GM03348 (cell line): ENCODE data around the gene POU2AF1.

Source experiments
- DNase-seq: peaks from one replicate; pipeline ENCODE4 v3.0.0; 2012; ENCODE audit warnings: low spot score

Gene POU2AF1

DNA sequence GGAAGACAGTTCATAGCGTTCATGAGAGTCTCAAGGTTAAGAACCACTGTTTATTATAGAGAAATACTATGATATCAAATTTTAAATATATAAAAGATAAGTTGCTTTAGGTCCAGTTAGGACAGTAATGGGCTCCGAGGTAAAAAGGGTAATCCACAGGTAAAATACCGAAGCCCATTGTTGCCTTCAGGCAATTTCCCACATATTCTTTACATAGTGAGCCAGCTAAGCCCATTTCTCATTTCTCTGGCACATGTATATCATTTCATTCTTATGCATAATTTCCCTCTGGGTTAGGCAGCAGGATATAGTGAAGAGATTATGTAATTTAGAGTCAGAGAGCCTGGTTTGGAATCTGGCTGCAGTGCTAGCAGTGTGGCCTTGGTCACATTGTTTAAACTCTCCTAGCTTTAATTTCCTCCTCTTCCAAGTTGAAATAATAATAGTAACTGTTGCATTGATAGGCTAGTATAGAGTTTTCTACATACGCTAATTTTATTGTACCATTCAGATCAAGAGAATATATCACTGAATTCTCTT, 7.6 kb upstream of the POU2AF1 start:
- no peak for DNase-seq

DNA sequence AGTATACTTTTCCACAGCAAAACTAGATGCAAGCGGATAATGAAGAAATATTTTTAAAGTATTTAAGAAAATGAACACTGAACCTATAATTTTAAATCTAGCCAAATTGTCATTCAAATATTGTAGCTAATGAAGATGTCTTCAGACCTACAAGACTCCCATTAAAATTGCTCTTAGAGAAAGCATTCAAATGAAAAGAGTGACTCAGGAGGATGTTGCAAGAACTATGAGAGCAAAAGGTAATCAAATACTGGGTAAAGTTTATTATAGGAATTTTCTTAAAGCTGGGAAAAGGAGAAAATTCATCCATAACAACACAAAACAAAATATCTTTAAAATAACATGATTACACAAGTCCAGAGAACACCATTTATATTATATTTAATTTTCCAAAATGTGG, 5.4 kb upstream of the POU2AF1 start:
- DNase-seq: no peak

DNA sequence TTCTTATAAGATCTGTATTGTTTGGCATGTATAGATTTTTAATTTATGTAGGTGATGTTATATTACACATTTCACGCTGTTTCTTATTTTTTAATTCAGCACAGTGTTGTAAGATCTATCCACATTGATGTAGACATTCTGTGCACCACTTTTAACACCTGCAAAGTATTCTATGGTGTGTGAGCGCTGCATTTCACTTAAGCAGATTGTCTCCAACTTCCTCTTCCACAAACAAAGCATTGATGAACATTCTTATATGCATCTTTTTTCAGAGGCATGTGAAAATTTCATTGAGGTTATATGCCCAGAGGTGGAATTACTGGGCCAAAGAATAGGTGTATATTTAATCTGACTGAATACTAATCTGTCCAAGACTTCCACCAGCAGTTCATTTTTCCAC, 3.4 kb upstream of the POU2AF1 start:
- no peak for DNase-seq

- no peak for DNase-seq
These were observed 594 bp upstream of the POU2AF1 start for GRCh38 chr11:111379602-111380136.

DNA sequence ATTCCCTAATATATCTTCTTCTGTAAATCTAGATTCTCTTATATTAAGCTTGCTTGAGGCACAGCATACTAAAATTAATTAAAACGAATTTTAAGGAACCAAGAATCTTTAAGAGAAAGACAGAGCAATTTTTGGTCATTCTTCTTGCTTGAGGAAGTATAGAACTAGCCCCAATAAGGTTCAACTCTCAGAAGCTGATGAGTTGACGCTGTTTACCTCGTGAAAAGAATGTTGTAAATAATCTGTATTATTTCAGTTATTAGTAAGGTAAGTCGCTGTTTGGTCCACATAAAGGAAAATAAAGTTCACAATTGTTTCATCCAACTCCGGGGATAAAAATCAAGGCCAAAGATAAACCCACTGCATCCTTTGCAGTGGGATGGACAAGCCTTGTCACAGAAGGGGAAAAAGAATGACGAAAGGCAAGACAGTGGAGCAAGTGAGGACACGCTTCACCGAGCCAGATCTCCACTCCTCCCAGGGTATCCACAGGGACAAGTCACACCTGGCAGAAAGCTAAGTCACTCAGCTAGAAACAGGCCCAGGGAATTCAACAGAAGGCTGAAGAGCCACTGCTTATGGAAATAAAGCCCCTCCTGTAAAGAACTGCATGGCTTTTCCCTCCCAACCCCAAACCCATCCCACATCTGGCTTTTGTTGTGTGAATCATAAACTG, 752 bp downstream of the POU2AF1 start:
- DNase-seq: no peak

DNA sequence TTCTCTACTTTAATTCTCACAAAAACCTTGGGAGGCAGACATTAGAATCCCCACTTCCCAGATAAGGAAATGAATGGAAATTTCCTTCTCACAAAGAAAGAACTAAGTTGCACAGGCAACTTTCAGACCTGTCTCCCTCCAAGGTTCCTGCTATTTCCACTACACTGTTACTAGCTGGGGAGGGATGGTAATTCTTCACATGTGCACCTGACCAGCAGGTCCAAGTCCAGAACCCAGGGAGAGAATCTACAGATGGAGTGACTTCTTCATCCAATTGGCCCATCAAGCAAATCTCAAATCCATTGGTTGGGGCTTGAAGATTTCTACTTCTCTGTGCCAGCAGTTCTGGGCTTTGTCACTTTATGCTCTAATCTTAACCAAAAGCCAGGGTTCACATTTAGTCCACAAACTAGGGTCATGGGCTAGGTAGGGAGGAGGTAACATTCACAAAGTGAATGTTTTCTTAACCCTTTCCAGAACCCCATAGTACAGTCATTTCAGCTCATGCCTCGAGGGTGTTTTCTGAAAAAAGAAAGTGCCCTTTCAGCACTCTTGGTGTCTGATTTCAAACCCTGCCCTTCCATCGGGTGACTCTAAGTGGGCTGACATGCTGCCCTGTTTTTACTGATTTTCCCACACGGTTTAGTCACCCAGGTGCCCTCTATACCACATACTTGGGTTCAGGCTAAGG, 2.7 kb downstream of the POU2AF1 start:
- DNase-seq: no peak

GRCh38 chr11:111373590-111373989, 5.5 kb downstream of the POU2AF1 start:
- DNase-seq: no peak

DNA sequence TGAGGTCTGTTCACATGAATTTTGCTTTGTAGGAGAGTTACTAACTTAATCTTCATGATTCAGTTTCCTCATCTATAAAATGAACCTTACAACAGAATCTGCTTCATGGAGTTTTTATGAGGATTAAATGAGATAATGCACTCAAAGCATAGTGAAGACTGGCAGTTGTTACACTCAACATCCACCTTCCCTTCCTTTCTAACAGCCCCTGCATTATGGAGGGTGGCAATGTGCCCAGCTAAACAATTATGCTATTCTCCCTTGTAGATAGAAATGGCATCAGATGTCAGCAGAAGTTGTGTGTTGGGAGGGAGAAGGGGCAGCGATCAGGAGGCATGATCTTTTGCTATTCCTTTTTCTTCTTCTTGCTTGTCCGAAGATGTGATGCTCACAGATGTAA, 6.5 kb downstream of the POU2AF1 start:
- DNase-seq: no peak

DNA sequence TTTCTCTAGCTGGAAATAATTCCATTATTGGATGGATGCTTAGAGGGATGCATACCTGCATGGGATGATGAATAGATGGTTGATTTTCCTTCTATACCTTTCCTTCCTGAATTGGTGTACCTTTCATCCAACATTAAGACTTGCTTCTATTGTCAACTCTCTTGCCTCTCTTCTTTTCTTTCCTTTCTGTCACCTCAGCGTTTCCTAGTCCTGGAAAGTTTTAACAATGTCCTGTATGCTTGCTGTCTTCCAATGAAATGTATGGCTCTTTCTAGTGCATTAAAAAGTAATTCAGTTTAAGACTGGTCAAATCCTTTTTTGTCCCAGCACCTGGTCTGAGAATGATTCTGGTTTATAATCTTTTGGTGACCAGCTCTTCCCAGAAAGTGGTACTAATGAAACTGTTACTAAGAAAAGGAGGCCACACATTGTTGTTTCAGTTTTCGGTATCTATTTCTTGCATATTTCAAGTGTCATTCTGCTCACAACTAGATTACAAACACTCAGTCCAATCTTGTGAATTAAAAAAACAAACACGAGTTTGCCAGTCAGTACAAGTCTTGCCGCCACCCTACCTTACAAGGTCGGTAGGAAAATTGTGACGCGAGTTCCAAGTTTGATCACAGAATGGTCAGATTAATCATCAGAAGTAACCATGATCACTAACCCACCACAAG, 8.0 kb downstream of the POU2AF1 start:
- DNase-seq: no peak

DNA sequence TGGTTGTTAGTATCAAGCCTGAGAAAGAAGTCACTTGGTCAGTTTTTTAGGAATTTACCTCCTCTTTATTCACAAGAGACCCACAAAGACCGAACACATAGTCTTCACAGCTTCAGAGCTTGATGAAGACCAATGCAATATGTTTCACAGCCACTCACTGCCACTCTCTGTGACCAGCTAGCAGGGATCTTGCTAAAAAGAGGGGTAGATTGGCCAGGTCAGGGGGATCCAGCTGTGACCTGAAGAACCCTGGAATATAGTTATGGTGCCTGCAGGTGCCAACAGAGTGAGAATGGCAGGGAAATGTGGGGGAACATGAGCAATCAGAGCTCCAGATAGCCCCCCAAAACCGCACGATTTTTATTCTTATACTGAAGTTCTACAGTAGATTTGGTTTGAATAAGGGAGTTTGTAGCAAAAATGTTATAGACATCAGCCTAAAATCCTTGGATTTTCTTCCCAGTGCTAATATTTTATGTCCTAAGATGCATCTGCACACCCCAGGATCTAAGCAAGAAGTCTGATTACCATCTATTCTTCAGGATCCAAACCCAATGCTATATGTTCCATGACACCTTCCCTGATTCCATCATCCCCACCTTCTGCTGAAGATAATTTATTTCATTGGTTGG, 8.7 kb downstream of the POU2AF1 start:
- no peak for DNase-seq

DNA sequence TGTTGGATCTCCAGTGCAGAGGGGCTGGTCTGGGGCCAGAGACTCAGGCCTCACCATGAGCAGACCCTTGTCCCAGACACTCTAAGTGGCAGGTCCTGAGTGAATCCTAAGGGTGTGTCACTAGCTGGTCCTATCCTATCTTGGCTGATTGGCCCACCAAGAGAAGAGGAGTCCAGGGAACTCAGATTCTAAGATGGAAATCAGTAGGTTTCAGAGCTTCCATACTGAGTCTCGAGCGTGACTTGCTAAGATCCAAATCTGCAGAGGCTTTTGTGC, 10.9 kb downstream of the POU2AF1 start:
- DNase-seq: no peak

DNA sequence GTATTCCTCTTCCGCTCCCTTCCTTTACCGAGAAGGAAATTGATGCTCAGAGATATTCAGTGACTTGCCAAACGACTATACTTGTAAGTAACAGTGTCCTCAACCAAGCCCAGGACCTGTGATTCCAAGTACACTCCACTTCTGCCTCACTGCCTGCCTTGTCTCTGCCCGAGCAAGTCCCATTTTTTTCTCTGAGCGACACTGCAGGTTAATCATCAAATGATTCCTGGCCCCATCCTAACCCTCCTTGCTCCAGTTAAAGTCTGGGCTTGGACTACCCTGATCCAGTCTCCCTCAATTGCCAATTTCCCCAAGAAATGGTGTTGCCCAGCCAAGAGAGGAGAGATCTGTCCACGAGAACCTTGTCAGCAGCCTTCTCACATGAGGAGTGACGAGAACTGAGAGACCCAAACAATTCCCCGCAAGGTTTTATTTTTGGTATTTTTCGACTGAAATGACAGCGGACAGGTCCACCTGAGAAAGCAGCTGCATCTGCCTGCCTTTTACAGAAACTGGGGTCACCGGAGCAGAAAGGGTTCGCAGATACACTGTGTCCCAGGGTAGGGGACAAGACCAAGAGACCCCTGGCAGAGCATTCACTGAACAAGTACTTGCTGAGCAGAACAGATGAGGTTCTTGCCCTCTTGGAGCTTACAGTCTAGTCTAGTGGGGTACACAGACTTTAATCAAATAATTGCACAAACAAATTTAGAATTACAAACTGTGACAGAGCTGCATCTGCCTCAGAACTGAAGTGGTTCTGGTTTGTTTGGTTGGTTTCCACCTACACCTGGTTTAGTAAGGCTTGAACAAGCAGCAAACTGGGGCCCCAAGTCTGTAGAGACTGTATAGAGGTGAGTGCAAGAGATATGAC, 11.4 kb downstream of the POU2AF1 start:
- DNase-seq: no peak

- no peak for DNase-seq
These were observed 12.3 kb downstream of the POU2AF1 start for GRCh38 chr11:111366560-111367410.

GRCh38 chr11:111365722-111366559, 13.1 kb downstream of the POU2AF1 start:
- no peak for DNase-seq

GRCh38 chr11:111364503-111364902, 14.6 kb downstream of the POU2AF1 start:
- DNase-seq: no peak

DNA sequence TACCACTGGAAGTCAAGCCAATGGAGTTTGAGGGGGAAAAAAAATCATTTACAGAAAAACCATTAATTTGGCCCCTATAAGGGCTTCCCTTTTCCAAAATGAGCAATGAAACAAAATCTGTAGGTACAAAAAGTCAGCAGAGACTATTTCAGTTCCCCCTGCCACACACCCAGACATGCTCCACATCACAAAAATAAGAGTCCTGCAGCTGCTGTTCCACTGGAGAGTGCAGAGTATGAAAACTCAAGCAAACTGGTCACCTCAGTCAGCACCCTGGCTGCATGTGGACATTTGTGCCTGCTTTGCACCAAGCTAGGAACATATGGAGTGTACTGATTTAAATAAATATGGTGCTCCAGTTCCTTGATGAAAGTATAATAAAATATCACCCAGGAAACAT, 15.1 kb downstream of the POU2AF1 start:
- no peak for DNase-seq

- DNase-seq: no peak
These were observed 16.1 kb downstream of the POU2AF1 start for GRCh38 chr11:111362887-111363411.

- no peak for DNase-seq
These were observed 17.2 kb downstream of the POU2AF1 start for GRCh38 chr11:111361874-111362273.

DNA sequence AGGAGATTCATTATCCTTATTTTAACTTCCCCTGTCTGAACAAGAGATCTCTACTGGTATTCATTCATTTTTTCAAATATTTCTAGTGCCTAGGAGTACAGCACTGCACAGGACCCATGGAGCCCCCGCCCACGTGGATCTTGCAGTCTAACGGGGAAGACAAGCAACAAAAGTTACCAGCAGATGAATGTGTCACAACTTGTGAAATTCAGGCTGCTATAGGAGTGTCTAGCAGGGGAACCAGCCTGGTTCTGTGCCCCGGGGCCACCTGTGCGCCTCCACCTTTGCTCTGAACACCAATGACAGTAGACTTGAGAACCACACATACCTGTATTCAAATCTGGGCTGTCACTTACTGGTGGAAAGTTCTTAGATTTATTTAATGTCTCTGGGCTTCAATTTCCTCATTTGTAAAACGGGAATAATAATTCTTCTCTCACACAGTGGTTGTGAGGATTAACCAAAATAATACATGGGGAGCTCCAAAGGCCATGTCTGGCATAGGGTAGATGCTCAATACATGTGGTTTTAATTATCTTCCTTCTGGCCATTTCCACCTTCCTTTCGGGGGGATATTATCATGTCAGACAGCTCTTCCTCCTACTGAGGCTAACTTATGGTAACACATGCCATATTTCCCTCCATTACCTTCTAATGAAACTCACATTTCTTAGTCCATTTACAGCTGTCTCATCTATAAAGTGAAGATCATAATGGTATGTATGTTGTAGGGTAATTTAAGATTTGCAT, 17.8 kb downstream of the POU2AF1 start:
- no peak for DNase-seq
